Activated CD4-positive, alpha-beta T cell treated with anti-CD3 and anti-CD28 coated beads, Interleukin-2, amount 50 U/mL, for 24 hours (primary cell): Measurements from ENCODE around the gene PPIB.

Source experiments
- DNase-seq, 2 donors: peaks; one replicate each; pipeline ENCODE4 v3.0.0-alpha.2; 2020; ENCODE audit warnings: low read depth in 1 of 2, low spot score in 1 of 2

Gene PPIB

DNA sequence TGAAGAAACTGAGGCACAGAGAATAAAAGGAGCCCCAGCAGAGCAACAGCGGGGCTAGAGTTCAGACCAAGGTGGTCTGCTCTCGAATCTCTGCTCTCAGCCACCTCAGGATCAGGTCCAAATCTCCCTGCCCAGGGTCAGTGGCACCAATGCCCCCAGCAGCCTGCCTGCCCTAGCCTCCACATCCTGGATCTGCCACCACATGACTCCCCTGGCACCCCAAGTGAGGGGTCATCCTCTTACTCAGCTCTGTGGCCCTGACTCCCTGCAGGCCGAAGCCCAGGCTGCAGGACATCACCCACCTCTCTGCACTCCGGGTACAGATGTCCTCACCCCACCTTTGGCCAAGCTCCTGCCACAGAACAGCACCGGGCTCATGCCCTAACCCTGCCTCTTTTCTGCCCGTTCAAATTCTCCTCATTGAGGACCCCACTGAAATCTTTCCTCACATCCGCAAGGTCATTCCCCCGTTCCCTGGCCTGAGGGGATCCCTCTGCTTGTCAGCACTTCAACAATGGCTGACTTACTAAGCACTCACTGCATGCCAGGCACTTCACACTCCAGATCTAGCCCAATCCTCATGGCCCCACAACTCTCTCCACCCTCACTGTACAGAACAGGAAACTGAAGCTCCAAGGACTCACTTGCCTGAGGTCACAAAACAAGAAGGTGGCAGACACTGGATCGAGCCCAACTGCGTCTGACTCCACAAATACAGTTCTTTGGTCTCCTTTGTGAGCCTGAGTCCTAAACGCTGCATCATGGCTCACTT, 4.3 kb downstream of the PPIB start:
- no peak for DNase-seq

GRCh38 chr15:64157599-64158125, 5.2 kb downstream of the PPIB start:
- DNase-seq, result no peak

DNA sequence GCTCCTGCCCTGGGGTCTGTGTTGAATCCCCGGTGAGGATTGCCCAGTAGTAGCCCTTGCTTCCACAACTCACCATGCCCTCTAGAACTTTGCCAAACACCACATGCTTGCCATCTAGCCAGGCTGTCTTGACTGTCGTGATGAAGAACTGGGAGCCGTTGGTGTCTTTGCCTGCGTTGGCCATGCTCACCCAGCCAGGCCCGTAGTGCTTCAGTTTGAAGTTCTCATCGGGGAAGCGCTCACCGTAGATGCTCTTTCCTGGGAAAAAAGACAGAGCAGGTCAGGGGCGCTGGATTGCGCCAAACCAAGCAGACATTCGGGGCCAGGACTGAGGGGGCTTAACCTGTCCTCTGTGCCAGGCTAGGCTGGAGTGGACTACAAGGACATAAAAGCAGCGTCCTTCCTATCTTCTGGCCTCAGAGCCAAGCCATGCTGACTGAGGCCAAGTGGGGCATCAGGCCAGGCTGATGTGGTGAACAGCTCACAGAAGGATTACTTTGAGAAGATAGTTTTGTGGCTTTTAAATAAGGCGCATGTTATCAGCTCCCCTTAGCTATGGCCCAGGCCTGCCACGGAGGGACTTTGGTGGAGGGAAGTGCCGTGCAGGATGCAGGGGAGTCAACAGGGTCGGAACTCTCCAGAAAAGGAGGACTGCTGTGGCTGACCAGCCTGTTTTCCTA, 6.0 kb downstream of the PPIB start:
- no peak for DNase-seq

DNA sequence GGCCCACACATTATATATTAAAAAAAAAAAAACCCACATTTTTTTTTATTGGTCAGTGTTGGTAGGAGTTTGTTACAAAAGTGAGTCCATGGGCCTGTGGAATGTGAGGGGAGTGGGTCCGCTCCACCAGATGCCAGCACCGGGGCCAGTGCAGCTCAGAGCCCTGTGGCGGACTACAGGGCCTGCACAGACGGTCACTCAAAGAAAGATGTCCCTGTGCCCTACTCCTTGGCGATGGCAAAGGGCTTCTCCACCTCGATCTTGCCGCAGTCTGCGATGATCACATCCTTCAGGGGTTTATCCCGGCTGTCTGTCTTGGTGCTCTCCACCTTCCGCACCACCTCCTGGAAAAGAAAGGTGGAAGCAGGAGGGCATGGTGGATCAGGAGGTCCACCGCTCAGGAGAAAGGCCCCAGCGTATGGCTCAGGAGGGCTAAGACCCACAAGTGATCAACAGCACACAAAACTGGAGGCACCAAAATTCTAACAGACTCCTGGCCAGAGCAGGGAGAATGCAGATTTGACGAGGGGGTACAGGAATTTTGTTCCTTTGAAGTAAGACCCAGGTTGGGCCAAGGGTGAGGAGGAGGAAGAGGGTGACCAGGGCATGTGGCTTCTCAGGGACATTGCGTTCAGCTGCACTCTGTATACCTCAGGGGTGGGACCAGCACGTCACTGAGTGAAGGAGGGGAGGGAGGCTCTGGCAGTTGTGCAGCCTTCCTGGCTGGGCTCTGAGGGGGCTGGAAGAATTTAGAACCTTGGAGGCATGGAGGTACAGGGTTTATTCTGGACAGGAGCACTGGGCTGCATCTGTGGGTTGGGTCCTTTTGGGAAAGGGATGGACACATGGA, 6.8 kb downstream of the PPIB start:
- DNase-seq, result no peak

GRCh38 chr15:64153480-64154367, 9.1 kb downstream of the PPIB start:
- DNase-seq, result peak; percentile 90 to 91

DNA sequence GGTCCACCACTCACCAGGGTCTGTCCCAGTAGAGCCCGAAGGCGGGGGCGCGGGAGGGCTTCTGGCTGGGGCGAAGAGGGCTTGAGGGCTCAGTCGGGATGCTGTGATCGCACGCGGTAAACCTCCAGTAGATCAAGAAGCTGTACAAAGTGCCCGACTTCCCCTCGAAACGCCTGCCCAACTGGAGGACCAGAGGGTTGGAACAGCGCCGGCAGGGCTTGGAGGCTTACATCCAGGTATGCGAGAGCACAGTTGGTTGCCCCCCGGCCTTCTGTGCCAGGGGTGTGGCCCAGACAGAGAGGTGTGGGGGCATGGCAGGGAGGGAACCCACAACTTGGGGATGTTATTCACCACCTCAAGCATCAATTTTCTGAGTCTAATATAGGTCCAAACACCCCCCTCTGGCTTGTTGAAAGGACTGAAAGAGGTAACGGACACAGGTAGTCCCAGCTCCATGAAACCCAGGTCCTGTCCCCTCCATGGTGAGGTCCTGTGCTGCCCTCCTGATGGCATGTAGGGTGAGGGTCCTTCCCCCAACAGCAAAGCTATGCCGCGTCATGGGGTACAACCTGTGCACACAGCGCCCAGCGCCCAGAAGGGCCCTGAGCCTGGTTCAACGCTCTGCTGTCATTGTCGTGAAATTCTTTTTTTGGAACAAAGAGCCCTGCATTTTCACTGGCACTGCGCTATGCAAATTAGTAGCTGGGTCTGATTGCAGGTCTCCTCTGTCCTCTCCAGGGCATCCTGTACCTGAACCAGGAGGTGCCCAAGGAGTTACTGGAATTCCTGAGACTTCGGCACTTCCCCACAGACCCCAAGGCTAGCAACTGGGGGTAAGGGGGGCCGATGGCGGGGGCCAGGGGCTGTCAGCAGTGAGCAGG, 10.1 kb downstream of the PPIB start:
- no peak for DNase-seq

DNA sequence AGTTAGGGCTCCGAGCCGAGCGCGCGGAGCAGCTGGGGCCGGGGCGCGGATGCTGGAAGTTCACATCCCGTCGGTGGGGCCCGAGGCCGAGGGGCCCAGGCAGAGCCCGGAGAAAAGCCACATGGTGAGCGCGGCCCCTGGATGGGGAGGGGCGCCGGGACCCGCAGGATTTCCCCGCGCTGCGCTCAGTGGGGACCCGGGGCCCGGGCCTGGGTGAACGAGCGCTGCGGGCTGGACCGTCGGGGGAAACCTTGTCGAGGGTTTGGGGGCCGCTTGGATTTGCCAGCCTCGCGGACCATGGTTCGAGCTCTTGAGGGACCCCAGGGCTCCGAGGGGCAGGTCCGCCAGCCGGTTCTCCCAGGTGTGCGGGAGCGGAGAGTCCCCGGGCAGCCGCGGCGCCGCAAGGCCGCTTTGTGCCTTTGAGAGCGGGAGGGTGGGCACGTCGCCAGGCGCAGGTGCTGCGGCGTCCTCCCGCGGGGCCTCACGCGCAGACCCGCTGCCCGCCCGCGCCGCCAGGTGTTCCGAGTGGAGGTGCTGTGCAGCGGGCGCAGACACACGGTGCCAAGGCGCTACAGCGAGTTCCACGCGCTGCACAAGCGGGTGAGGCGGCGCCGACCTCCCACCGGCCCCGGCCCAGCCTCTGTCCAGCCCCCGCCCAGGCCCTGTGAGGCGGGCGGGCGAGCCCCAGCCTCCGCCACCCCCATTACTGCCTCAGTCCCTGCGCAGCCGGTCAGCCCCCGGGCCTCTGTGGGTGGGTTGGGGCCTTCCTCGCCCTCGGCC, 10.9 kb downstream of the PPIB start, which contains the start of gene SNX22:
Gene SNX22, plus strand, starts transcription at position 5 of the 780 bp plus-strand sequence. Its CDS starts 45 bp downstream, at position 50.
- no peak for DNase-seq

DNA sequence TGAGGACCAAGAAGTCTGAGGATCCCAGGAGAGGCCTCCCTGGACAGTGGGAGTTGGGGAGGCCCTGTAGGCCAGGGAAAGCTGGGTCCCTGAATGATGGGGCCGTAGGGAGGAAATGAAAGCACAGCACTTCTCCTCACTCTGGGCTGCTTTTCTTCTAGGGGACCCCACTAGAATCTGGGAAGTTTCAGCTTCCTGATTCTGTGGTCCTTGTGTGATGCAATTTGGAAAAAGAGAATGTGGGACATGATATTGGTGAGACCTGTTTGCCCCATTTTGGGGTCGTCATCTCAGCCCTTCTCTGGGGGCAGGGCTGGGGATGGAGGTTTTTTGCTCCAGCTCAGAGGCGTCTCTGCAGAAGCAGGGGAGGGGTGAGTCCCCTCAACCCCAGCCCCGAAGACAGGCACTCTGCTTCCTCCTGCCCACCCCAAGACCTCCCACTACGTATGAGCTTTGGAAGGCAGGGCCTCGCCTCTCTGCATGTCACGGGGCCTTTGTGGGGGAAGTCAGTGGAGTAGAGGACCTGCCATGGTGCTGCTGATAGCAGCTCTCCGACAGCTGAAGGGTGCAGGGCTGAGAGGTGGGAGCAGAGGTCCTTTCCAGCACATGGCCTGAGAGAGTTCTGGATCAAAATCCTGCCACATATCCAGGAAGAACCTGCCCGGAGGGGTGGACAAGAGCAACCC, 12.8 kb downstream of the PPIB start:
- no peak for DNase-seq

DNA sequence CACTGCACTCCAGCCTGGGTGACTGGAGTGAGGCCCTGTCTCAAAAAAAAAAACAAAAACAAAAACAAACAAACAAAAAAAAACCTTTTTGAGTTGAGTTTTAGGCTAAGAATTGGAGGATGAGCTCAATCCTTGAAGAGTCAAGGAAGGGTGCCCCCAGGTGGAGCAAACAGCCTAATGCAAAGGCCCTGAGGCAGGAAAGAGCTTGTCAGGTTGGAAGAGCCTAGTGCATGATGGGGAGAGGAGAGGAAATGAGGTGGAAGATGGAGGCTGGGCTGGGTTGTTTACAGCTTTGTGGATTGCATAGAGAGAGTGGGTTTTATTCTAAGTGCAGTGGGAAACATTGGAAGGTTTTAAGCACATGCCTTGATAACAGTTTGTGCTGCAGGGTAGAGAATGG, 13.4 kb downstream of the PPIB start:
- no peak for DNase-seq

GRCh38 chr15:64148581-64148980, 14.2 kb downstream of the PPIB start:
- DNase-seq, result no peak

DNA sequence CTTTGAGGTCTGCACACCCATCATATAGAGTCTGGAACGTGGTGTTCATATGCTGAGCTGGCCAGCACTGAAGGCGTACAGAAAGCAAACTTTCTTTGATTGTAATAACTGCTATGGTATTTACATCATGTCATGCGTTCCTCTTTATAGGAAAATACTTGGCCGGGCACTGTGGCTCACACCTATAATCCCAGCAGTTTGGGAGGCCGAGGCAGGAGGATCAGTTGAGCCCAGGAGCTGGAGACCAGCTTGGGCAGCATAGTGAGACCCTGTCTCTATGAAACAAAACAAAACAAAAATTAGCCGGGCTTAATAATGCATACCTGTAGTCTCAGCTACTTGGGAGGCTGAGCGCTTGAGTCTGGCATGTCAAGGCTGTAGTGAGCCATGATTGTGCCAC, 14.7 kb downstream of the PPIB start:
- no peak for DNase-seq

DNA sequence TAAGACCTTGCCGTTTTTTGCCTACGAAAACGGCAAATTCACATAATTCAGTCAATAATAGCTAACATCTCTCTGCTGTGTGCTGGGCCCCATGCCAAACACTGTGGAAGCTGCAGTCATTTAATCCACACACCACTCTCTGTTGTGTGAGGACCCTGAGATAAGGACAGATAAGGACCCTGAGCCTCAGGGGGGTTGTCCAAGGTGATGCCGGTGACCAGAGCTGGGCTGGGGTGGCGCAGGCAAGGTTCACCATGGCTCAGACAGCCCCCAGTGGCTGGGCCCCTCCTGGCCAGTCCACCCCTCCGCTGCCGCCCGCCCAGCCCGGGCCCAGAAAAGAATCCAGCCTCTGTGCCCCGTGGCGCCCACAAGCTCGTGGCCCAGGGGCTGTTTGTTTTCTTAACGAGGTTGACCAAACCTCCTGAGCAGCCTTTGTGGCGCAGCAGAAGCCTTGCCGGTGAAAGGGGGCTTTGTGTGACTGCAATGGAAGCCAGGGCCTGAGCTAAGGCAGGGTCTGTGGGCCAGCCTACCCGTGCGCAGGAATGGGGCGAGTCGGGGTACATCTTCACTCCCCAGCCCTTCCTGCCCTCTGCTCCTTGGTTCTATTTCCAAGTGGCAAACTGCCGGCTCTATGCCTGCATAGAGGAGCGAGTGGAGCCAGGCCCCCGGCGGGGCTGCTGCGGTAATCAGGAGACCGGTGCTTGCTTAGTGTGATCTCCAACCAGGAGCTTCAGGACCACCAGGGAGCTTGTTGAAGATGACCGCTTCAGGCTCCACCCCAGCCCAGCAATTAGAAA, 15.7 kb downstream of the PPIB start:
- DNase-seq, result no peak

- no peak for DNase-seq
Observed at GRCh38 chr15:64146520-64146884, 16.3 kb downstream of the PPIB start.

- no peak for DNase-seq
Observed at GRCh38 chr15:64146041-64146440, 16.8 kb downstream of the PPIB start.

- DNase-seq, result no peak
Observed at GRCh38 chr15:64144565-64145281, 18.1 kb downstream of the PPIB start.

- DNase-seq, result no peak
Observed at GRCh38 chr15:64144192-64144564, 18.6 kb downstream of the PPIB start.

- no peak for DNase-seq
Observed at GRCh38 chr15:64143276-64143675, 19.5 kb downstream of the PPIB start.
